HG03575 (cell line): ENCODE data around the gene CHSY1.

ENCODE experiments used
- ATAC-seq: cut with Tn5 transposase; IDR thresholded peaks from one replicate; pipeline ENCODE4 v1.9.1; 2021; ENCODE audit not compliant: unreplicated experiment, insufficient number of reproducible peaks, low FRiP score; ENCODE audit errors: extremely low read depth

Gene CHSY1

GRCh38 chr15:101162701-101163483 is 89.0 kb downstream of the CHSY1 start:
- no peak for ATAC-seq

- ATAC-seq = no peak
These were observed 90.2 kb downstream of the CHSY1 start for GRCh38 chr15:101161656-101162055.

GRCh38 chr15:101159936-101160815 is 91.7 kb downstream of the CHSY1 start:
- no peak for ATAC-seq

- ATAC-seq = no peak
These were observed 92.5 kb downstream of the CHSY1 start for GRCh38 chr15:101159096-101159935.

GRCh38 chr15:101158166-101159095 is 93.4 kb downstream of the CHSY1 start:
- no peak for ATAC-seq

GRCh38 chr15:101157721-101158120 is 94.1 kb downstream of the CHSY1 start:
- no peak for ATAC-seq

GRCh38 chr15:101156509-101157159 is 95.2 kb downstream of the CHSY1 start:
- peak; percentile 66 for ATAC-seq

DNA sequence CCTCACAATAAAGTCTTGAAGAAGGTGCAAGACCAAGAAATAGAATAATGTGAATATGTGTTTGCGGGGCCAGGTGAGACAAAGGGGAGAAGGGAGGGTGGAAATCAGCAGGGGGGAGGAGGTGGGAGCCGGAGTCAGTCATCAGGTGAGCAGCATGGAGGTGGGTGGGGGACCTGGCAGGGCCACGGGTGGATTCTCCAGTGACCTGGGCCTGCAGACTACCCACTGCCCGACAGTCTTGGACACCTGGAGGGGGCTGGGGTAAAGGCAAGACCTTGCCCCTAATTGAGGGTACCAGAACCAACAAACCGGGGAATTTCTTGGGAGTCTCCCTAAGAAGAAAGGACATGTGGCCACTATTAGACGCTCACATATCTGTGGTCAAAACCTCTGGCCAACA is 95.8 kb downstream of the CHSY1 start:
- ATAC-seq = no peak

DNA sequence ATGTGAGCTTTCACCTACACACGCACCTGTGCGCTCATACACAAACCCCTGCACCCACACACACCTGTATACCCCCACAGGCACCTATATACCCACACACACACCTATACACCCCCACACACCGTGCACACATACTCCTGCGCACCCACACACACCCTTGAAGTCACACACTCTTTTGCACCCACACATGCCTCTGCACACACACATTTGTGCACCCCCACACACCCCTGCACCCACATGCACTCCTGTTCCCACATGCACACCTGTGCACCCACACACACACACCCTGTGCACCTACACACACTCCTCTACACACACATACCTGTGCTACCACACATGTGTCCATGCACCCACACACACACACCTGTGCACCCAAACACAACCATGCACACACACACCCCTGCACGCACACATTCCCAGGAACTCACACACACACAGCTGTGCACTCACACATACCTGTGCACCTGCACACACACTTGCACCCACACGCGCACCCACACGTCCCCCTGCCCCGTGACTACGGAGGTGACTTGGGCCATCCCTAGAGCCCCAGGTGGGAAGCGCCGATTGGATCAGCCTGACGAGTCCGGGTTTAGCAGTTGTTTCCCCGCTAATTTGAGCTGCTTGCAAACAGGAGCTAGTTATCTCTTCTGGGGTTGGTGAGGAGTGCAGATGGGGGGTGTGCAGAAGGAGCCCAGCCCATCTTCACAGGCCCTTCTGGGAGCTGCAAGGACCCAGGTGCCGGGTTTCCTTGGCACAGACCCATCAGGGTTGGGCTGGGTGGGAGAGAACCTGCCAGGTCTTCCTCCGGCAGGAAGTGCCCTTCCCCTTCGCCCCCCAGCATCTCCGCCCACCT is 97.8 kb downstream of the CHSY1 start:
- ATAC-seq = no peak

- no peak for ATAC-seq
These were observed 98.9 kb downstream of the CHSY1 start for GRCh38 chr15:101152914-101153313.

GRCh38 chr15:101151288-101151687 is 100.6 kb downstream of the CHSY1 start:
- ATAC-seq = no peak

- ATAC-seq = no peak
These were observed 101.2 kb downstream of the CHSY1 start for GRCh38 chr15:101150723-101151040.

DNA sequence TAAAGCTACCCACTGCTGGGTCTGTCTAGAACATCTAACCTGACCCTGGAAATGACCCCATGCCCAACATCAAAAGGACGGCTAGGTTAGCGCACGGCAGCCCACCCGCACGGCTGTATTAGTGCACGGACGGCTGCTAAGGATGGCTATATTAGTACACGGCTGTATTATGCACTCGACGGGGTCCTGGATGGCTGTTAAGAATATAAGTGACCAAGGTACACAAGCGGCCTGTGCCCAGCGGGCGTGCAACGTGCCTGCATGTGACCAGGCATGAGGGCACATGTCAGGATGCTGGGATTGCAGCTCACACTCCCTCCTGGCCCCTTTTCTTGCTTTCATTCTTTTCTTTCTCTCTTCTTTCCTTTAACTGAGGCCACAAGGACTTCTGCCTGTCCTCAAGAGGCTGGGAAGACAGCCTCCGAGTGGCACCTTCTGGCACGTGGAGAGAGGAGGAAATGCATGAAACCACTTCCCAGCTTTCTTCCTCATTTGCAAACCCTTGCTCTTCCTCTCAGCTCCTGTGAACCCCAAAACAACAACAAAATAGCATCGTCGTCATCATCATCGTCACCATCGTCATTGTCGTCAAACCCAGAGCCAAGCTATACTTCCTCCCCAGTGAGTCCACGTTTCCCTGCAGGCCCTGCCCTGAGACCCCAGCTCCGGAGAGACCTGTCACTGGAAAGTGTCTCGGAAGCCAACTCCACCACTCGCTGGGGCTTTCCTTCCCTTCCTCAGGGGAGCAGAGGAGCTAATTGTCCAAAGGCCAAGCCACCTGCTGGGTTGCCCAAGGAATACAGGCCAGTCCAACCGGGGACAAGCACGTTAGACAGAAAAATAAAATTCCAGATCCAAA is 101.8 kb downstream of the CHSY1 start:
- no peak for ATAC-seq

- ATAC-seq = no peak
These were observed 102.8 kb downstream of the CHSY1 start for GRCh38 chr15:101148881-101149664.

DNA sequence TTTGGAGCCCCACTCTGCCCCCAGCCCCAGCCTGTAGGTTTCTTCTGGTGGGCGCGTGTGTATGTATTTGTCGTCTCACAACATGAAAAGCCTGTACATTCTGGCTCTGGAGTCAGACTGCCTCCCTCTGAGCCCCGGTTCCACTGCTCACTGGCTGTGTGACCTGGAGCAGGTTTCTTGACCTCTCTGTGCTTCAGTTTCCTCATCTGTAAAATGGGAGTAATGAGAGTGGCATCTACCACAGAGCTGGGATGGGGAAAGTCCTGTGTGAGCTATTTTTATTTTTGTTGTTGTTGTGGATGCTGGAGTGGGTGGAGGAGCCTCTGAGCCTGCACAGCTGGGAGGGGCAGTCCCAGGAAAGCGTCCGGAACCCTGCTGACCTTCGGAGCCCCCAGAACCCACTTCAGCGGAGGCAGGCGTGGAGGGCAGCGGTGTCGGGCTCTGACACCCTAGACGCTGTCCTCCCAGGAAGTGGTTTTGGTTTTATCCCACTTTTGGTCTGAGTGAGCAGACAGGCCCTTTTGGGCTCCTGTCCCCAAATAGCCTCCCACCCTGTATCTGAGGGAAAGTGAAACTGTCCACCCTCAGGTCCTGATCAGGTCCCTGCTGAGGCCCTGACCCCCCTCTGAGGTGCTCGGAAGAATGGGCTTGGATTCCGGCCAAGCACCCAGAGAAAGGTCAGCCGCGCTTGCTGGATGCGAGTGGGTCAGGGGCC is 103.5 kb downstream of the CHSY1 start:
- ATAC-seq = no peak
